MM.1S (cell line): ENCODE measurements around the gene FARP2.

Source experiments
- DNase-seq: peaks from one replicate; pipeline ENCODE4 v3.0.0-alpha.2; 2015
- H2AFZ ChIP-seq: fragments of 300-600 bp; sonication (generic); 2 replicates; pipeline ENCODE4 v1.6.0; 2016; ENCODE audit warnings: antibody characterized with exemption, low read length
- H3F3A ChIP-seq: fragments of 300-600 bp; sonication (generic); 2 replicates; pipeline ENCODE4 v1.6.1; 2016; ENCODE audit warnings: mild to moderate bottlenecking, antibody characterized with exemption, low read length, moderate library complexity, mixed read lengths; ENCODE audit not compliant: insufficient read depth
- H3K27ac ChIP-seq: fragments of 300-600 bp; sonication (generic); 2 replicates; pipeline ENCODE4 v1.5.1; 2016; ENCODE audit warnings: mild to moderate bottlenecking, low read length
- H3K27me3 ChIP-seq: fragments of 300-600 bp; sonication (generic); replicated peaks from 2 replicates; pipeline ENCODE4 v1.6.0; 2016; ENCODE audit warnings: low read length; ENCODE audit not compliant: insufficient read depth
- H3K36me3 ChIP-seq: fragments of 300-600 bp; sonication (generic); replicated peaks from 2 replicates; pipeline ENCODE4 v1.6.1; 2016; ENCODE audit warnings: mild to moderate bottlenecking, low read length, mixed read lengths; ENCODE audit not compliant: insufficient read depth
- H3K4me1 ChIP-seq: fragments of 300-600 bp; sonication (generic); 2 replicates; pipeline ENCODE4 v1.6.1; 2016; ENCODE audit warnings: low read length, mixed read lengths
- H3K4me2 ChIP-seq: fragments of 300-600 bp; sonication (generic); 2 replicates; pipeline ENCODE4 v1.6.0; 2016; ENCODE audit warnings: low read depth, low read length
- H3K4me3 ChIP-seq: fragments of 300-600 bp; sonication (generic); 2 replicates; pipeline ENCODE4 v1.5.1; 2016; ENCODE audit warnings: low read length, mixed read lengths
- H3K79me2 ChIP-seq: fragments of 300-600 bp; sonication (generic); 2 replicates; pipeline ENCODE4 v1.6.1; 2016; ENCODE audit warnings: mixed run types, low read length, mixed read lengths
- H3K9ac ChIP-seq: fragments of 300-600 bp; sonication (generic); 2 replicates; pipeline ENCODE4 v1.6.1; 2016; ENCODE audit warnings: low read length, mixed read lengths
- H3K9me2 ChIP-seq: fragments of 300-600 bp; sonication (generic); replicated peaks from 2 replicates; pipeline ENCODE4 v1.6.1; 2016; ENCODE audit warnings: mild to moderate bottlenecking, low read length, mixed read lengths; ENCODE audit not compliant: insufficient read depth
- H3K9me3 ChIP-seq: fragments of 300-600 bp; sonication (generic); replicated peaks from 2 replicates; pipeline ENCODE4 v1.6.1; 2016; ENCODE audit warnings: mild to moderate bottlenecking, low read length, mixed read lengths; ENCODE audit not compliant: insufficient read depth
- H4K20me1 ChIP-seq: fragments of 300-600 bp; sonication (generic); 2 replicates; pipeline ENCODE4 v1.6.1; 2016; ENCODE audit warnings: mild to moderate bottlenecking, low read length, moderate library complexity, mixed read lengths; ENCODE audit not compliant: insufficient read depth
- EZH2 ChIP-seq: fragments of 300-600 bp; sonication (generic); optimal IDR thresholded peaks from 2 replicates; pipeline ENCODE3; 2017; ENCODE audit warnings: low read depth, mild to moderate bottlenecking, antibody characterized with exemption, low read length, mixed read lengths
- EZH2phosphoT487 ChIP-seq: fragments of 300-600 bp; sonication (generic); IDR thresholded peaks from 2 replicates; pipeline ENCODE4 v1.6.1; 2018; ENCODE audit warnings: antibody characterized with exemption, low read length
- TF ChIP-seq, protein P1 (sequence below): fragments of 300-600 bp; sonication (generic); IDR thresholded peaks from 2 replicates; pipeline ENCODE4 v1.5.1; 2016; ENCODE audit warnings: antibody characterized with exemption, low read length, mixed read lengths

FARP2 gene

GRCh38 chr2:241355983-241356870 is at the start of gene FARP2:
FARP2 (plus strand) TSS chr2:241356285; CDS start chr2:241373108, 16,823 bp downstream.
- H3K79me2 ChIP-seq, result peaks cover 50% of the 10 kb centered on the region

GRCh38 chr2:241307055-241307454 is 49.0 kb upstream of the FARP2 start:
- TF ChIP-seq EZH2 (no peak), EZH2phosphoT487 (no peak)
- TF ChIP-seq, protein P1, sequence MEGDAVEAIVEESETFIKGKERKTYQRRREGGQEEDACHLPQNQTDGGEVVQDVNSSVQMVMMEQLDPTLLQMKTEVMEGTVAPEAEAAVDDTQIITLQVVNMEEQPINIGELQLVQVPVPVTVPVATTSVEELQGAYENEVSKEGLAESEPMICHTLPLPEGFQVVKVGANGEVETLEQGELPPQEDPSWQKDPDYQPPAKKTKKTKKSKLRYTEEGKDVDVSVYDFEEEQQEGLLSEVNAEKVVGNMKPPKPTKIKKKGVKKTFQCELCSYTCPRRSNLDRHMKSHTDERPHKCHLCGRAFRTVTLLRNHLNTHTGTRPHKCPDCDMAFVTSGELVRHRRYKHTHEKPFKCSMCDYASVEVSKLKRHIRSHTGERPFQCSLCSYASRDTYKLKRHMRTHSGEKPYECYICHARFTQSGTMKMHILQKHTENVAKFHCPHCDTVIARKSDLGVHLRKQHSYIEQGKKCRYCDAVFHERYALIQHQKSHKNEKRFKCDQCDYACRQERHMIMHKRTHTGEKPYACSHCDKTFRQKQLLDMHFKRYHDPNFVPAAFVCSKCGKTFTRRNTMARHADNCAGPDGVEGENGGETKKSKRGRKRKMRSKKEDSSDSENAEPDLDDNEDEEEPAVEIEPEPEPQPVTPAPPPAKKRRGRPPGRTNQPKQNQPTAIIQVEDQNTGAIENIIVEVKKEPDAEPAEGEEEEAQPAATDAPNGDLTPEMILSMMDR, result no peak

More at GRCh38 chr2:241355983-241356870, at the start of gene FARP2:
- Histone ChIP-seq H4K20me1 (peaks cover 3% of the 10 kb centered on the region; the same call in 1 of the 2 replicates), H3K9me3 (no peaks in the 10 kb centered on the region), H3K4me3 (peak within 1 kb of the TSS; percentile 90), H3K9me2 (no peaks in the 10 kb centered on the region), H3K4me2 (peak within 1 kb of the TSS; percentile 85), H3K9ac (peak within 1 kb of the TSS; percentile 90), H2AFZ (no peak within 1 kb of the TSS; the same call in 1 of the 2 replicates), H3K4me1 (peaks cover 13% of the 10 kb centered on the region), H3F3A (peaks cover 21% of the 10 kb centered on the region), H3K27me3 (no peaks in the 10 kb centered on the region), H3K27ac (peak within 1 kb of the TSS; percentile 77; the same call in 1 of the 2 replicates), H3K36me3 (no peaks in the 10 kb centered on the region)
- TF ChIP-seq EZH2phosphoT487 (no peak), EZH2 (no peak)
- peak; percentile 98 for DNase-seq

DNA sequence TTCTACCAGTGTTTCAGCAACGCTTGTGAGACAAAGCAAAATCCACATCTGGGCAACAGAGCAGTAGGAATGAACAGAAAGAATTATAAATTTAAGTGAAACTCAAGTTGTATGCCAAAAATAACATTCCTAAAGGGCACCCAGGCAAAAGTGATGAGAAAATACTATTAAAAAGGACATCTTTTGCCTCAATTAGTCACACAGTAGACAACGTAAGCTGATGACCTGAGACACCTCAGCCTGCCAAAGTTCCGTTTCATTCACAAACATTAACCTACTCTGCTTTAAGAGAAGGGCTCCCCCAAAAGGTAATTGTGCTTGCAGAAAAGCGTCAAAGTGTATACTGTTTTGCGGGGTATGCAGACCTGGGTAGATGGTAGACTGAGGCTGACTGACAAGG is 47.8 kb upstream of the FARP2 start:
- Histone ChIP-seq H3K36me3 (no peaks in the 10 kb centered on the region), H3K4me1 (peaks cover 48% of the 10 kb centered on the region), H3K9ac (no peak overlapping the region), H2AFZ (no peak overlapping the region), H3K4me2 (no peak overlapping the region), H3K9me3 (no peaks in the 10 kb centered on the region), H3K79me2 (peaks cover 96% of the 10 kb centered on the region), H3K27ac (no peak overlapping the region), H3K9me2 (no peaks in the 10 kb centered on the region), H3K27me3 (no peaks in the 10 kb centered on the region), H3F3A (peaks cover 36% of the 10 kb centered on the region), H4K20me1 (no peaks in the 10 kb centered on the region), H3K4me3 (no peak overlapping the region)
- no peak for TF ChIP-seq EZH2phosphoT487
- TF ChIP-seq EZH2, result no peak
- TF ChIP-seq, protein P1, result no peak
- no peak for DNase-seq

More at GRCh38 chr2:241307055-241307454, 49.0 kb upstream of the FARP2 start:
- no peaks in the 10 kb centered on the region for H3K36me3 ChIP-seq
- H3K9me3 ChIP-seq, result no peaks in the 10 kb centered on the region
- H3K4me1 ChIP-seq, result peaks cover 38% of the 10 kb centered on the region
- H3K9ac ChIP-seq, result peak overlapping the region; percentile 25; the same call in 1 of the 2 replicates
- H3K9me2 ChIP-seq, result no peaks in the 10 kb centered on the region
- peak overlapping the region; percentile 67; the same call in 1 of the 2 replicates for H3K27ac ChIP-seq
- no peaks in the 10 kb centered on the region for H3K27me3 ChIP-seq
- H4K20me1 ChIP-seq, result no peaks in the 10 kb centered on the region
- H3K4me3 ChIP-seq, result no peak overlapping the region
- H2AFZ ChIP-seq, result no peak overlapping the region
- H3K4me2 ChIP-seq, result peak overlapping the region; percentile 62
- DNase-seq, result peak; percentile 76
- H3F3A ChIP-seq, result peaks cover 35% of the 10 kb centered on the region
- peaks cover 96% of the 10 kb centered on the region for H3K79me2 ChIP-seq
